K562 (cell line): Measurements from ENCODE around the gene LMAN2. TPM values are rescaled to one million over a fixed set of nuclear protein-coding genes. Genes with fewer than 3 reads are reported as not detected.
A peak's percentile ranks its signal among the peaks of the same experiment; 100 is the strongest.

Source experiments
- ARID1B ChIP-seq: fragments of 450-650 bp; IDR thresholded peaks from 2 replicates; pipeline ENCODE4 v1.6.1; 2016; ENCODE audit warnings: antibody characterized with exemption, mild to moderate bottlenecking, inconsistent platforms
- ARID2 ChIP-seq: fragments of 450-650 bp; IDR thresholded peaks from 2 replicates; pipeline ENCODE4 v1.6.1; 2017; ENCODE audit warnings: antibody characterized with exemption, mild to moderate bottlenecking
- ARID4B ChIP-seq: sonication (generic); formaldehyde crosslinking; IDR thresholded peaks from 2 replicates; pipeline ENCODE4 v1.8.0; 2022; ENCODE audit warnings: mild to moderate bottlenecking, missing genetic modification reagents
- C11orf30 ChIP-seq: fragments of 450-650 bp; IDR thresholded peaks from 2 replicates; pipeline ENCODE4 v1.6.1; 2016; ENCODE audit warnings: low read depth, mild to moderate bottlenecking
- CHCHD3 ChIP-seq: fragments of 250-450 bp; sonication (Bioruptor Pico); IDR thresholded peaks from 2 replicates; pipeline ENCODE4 v2.1.2; 2022; ENCODE audit warnings: mild to moderate bottlenecking
- CREM ChIP-seq: IDR thresholded peaks from 2 replicates; pipeline ENCODE4 v1.6.1; 2014; ENCODE audit warnings: antibody characterized with exemption, low read depth
- KAT2B ChIP-seq: IDR thresholded peaks from one replicate; pipeline ENCODE4 v1.6.1; 2012; ENCODE audit warnings: low read depth, mild to moderate bottlenecking, control low read depth, inconsistent platforms, low read length, moderate library complexity
- KDM4B ChIP-seq, 2 experiments: fragments of 450-650 bp in 1 of 2; sonication (generic) in 1 of 2; IDR thresholded peaks; 2 replicates each; pipeline ENCODE4 v1.6.1; 2016 to 2017; ENCODE audit warnings: borderline replicate concordance in 2 of 2, antibody characterized with exemption in 1 of 2, low read depth in 1 of 2, mild to moderate bottlenecking in 1 of 2
- POLR2G ChIP-seq: fragments of 200-400 bp; formaldehyde crosslinking; IDR thresholded peaks from 2 replicates; pipeline ENCODE4 v1.6.1; 2017; ENCODE audit warnings: low read depth, mild to moderate bottlenecking, antibody characterized with exemption, low read length, moderate library complexity
- RBFOX2 ChIP-seq: fragments of 200-400 bp; formaldehyde crosslinking; IDR thresholded peaks from 2 replicates; pipeline ENCODE4 v1.6.1; 2017; ENCODE audit warnings: low read depth, mild to moderate bottlenecking, low read length, moderate library complexity
- RBM25 ChIP-seq: fragments of 200-400 bp; formaldehyde crosslinking; IDR thresholded peaks from 2 replicates; pipeline ENCODE4 v1.6.1; 2018; ENCODE audit warnings: low read length, low read depth, moderate library complexity; ENCODE audit not compliant: severe bottlenecking
- SNIP1 ChIP-seq: fragments of 450-650 bp; IDR thresholded peaks from 2 replicates; pipeline ENCODE4 v1.7.1; 2017; ENCODE audit warnings: low read depth, mild to moderate bottlenecking
- STAG1 ChIP-seq: sonication (generic); formaldehyde crosslinking; IDR thresholded peaks from 2 replicates; pipeline ENCODE4 v1.5.0; 2020; ENCODE audit warnings: missing genetic modification reagents, borderline replicate concordance
- TCF3 ChIP-seq: sonication (generic); formaldehyde crosslinking; IDR thresholded peaks from 2 replicates; pipeline ENCODE4 v1.4.0; 2020; ENCODE audit warnings: mild to moderate bottlenecking, missing genetic modification reagents
- TEAD4 ChIP-seq, 2 experiments: sonication (generic) in 1 of 2; formaldehyde crosslinking in 1 of 2; IDR thresholded peaks; 2 replicates each; pipeline versions ENCODE4 v1.6.1 to v1.8.0; 2012 to 2022; ENCODE audit warnings: borderline replicate concordance in 1 of 2, inconsistent platforms in 1 of 2, low read length in 1 of 2, mild to moderate bottlenecking in 1 of 2, missing genetic modification reagents in 1 of 2
- TOE1 ChIP-seq, 2 experiments: fragments of 450-650 bp in 1 of 2; sonication (generic) in 1 of 2; formaldehyde crosslinking in 1 of 2; IDR thresholded peaks; 2 replicates each; pipeline versions ENCODE4 v1.7.1 to v1.8.0; 2016 to 2022; ENCODE audit warnings: borderline replicate concordance in 2 of 2, mild to moderate bottlenecking in 2 of 2, antibody characterized with exemption in 1 of 2, inconsistent platforms in 1 of 2, low read depth in 1 of 2, missing genetic modification reagents in 1 of 2, moderate library complexity in 1 of 2
- ZBTB11 ChIP-seq, 3 experiments: fragments of 200-800 bp in 1 of 3; fragments of 250-450 bp in 1 of 3; fragments of 450-650 bp in 1 of 3; sonication (Bioruptor Pico) in 1 of 3; sonication (Bioruptor generic) in 1 of 3; formaldehyde crosslinking in 1 of 3; IDR thresholded peaks; 2 replicates each; pipeline versions ENCODE4 v1.6.1 to v1.8.0; 2016 to 2022; ENCODE audit warnings: mild to moderate bottlenecking in 2 of 3, missing genetic modification characterization in 2 of 3, missing compliant biosample characterization in 1 of 3, moderate library complexity in 1 of 3
- ZNF41 ChIP-seq: fragments of 250-450 bp; sonication (Bioruptor Pico); conservative IDR thresholded peaks from 2 replicates; pipeline ENCODE4 v1.4.0; 2020; ENCODE audit warnings: mild to moderate bottlenecking
- ZNF445 ChIP-seq: fragments of 250-450 bp; sonication (Bioruptor Pico); IDR thresholded peaks from 2 replicates; pipeline ENCODE4 v1.4.0; 2020; ENCODE audit warnings: low read depth, mild to moderate bottlenecking, moderate library complexity
- polyA plus RNA-seq, 8 experiments: library from polyadenylated mRNA; depleted of rRNA in 4 of 8; stranded (reverse) in 5 of 8; unstranded in 3 of 8; fragments of >200 nt; fragmentation: Nextera tagmentation in 2 of 8; fragmentation: Illumina TruSeq in 1 of 8; extraction: Ambion mirVana in 2 of 8; extraction: Trizol in 1 of 8; gene quantifications; 2 replicates each; pipeline versions ENCODE4 v1.2.1 to v1.2.3, GENCODE V29; 2011 to 2014; ENCODE audit warnings: inconsistent platforms in 1 of 8, missing spikeins in 1 of 8
- total RNA-seq, 7 experiments: library from RNA; depleted of rRNA in 6 of 7; stranded (reverse); fragments of >200 nt in 6 of 7; fragmentation: Illumina TruSeq in 2 of 7; extraction: Trizol in 2 of 7; gene quantifications; 2 replicates each; pipeline versions ENCODE4 v1.2.1 to v1.2.3, GENCODE V29; 2011 to 2021; ENCODE audit warnings: low replicate concordance in 1 of 7

Gene LMAN2
- total and polyA plus RNA-seq, 9 of the 15 experiments (the other 6 are each of a cell fraction or from before 2014, with no cell fraction given) = 2.7 to 254 (median 136) TPM

GRCh38 chr5:177370488-177371119, 19.1 kb upstream of the LMAN2 start (continued):
- TF ChIP-seq TOE1 (IDR thresholded peaks at IDR 0.05; ENCODE audit: borderline replicate concordance) (0 out of 2 replicates have a peak, but pooled peaks have one; percentile 26), TOE1 (CRISPR knock-in tag; IDR thresholded peaks at IDR 0.05; ENCODE audit: borderline replicate concordance, low read depth) (no peak), ARID1B (0 out of 2 replicates have a peak, but pooled peaks have one; percentile 10), POLR2G (peak; percentile 60), ZBTB11 (CRISPR knock-in tag; IDR thresholded peaks at IDR 0.05) (peak in 1 of 3 experiments; percentile 89; a peak in 2 of 6 replicates), TEAD4 (IDR thresholded peaks at IDR 0.05; ENCODE audit: low read length) (no peak), TEAD4 (CRISPR knock-in tag; IDR thresholded peaks at IDR 0.05; ENCODE audit: borderline replicate concordance) (no peak), KDM4B (IDR thresholded peaks at IDR 0.05; ENCODE audit: borderline replicate concordance in 2 of 2, low read depth in 1 of 2) (no peak), RBFOX2 (peak; percentile 54; the same call in 1 of the 2 replicates), ZNF41 (CRISPR knock-in tag) (no peak), SNIP1 (no peak), CHCHD3 (CRISPR knock-in tag) (no peak), TCF3 (no peak; the same call in 1 of the 2 replicates), ARID4B (CRISPR knock-in tag) (peak; percentile 38), ZNF445 (no peak), ARID2 (no peak), RBM25 (no peak), CREM (peak; percentile 68), STAG1 (no peak), KAT2B (peak; percentile 62), C11orf30 (no peak)
